Measurements from ENCODE around the gene RMRP. TPM values are rescaled to one million over a fixed set of nuclear protein-coding genes. Genes with fewer than 3 reads are reported as not detected.

Gene RMRP
- total and polyA plus RNA-seq, 2 experiments from 2014 or later, result 3,174 TPM; not detected in 1

DNA sequence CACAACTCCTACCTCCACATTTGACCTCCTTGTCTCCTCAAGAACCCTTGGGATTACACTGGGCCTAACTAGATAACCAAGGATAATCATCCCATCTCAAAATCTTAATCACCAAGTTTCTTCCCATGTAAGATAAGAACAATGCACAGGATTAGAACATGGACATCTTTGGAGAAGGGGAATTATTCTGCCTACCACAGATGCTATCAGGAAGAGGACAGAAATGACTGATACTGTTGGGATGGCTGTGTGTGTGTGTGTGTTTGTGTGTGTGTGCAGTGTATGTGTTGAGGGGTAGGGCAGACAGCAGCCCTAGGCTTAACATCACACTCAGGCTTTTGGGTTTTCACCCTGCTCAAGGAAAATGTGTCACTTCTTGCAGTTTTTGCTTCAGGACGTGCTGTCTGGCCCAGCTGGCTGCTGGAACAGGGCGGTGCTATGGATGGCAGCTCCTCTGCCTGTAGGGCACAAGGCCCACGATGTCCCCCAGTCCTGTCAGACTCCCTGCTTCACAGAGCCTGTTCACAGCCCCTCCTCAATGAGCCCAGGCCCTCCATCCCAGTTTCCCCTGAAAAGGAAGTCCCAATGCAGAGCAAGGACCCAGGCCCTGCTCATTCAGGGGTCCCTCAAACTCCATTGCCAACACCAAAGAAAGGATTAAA is 23.7 kb upstream of the RMRP start:
- no peaks in the 10 kb centered on the region for H3K79me2 ChIP-seq
- DNase-seq (ENCODE audit: low spot score), result no peak
- WGBS (ENCODE audit: low lambda C conversion rate, missing lambda C conversion rate), result 67% methylated on average over 3 of the region's 3 CpGs
- no peak overlapping the region for H2AFZ ChIP-seq
- no peak overlapping the region for H3K4me3 ChIP-seq
- H3K27me3 ChIP-seq, result no peaks in the 10 kb centered on the region
- no peak overlapping the region for H3K4me2 ChIP-seq
- no peaks in the 10 kb centered on the region for H3K4me1 ChIP-seq (ENCODE audit: insufficient read depth)
- no peaks in the 10 kb centered on the region for H3K9me2 ChIP-seq (replicated peaks; ENCODE audit: insufficient read depth)
- no peak for TF ChIP-seq EZH2 (IDR thresholded peaks at IDR 0.05; ENCODE audit: borderline replicate concordance)
- no peaks in the 10 kb centered on the region for H3K36me3 ChIP-seq (replicated peaks; ENCODE audit: insufficient read depth, low read depth)
- H3K27ac ChIP-seq, result no peak overlapping the region
- H4K20me1 ChIP-seq (ENCODE audit: insufficient read depth, poor library complexity, severe bottlenecking), result no peaks in the 10 kb centered on the region
- H3K9me3 ChIP-seq (ENCODE audit: low read depth), result no peaks in the 10 kb centered on the region

DNA sequence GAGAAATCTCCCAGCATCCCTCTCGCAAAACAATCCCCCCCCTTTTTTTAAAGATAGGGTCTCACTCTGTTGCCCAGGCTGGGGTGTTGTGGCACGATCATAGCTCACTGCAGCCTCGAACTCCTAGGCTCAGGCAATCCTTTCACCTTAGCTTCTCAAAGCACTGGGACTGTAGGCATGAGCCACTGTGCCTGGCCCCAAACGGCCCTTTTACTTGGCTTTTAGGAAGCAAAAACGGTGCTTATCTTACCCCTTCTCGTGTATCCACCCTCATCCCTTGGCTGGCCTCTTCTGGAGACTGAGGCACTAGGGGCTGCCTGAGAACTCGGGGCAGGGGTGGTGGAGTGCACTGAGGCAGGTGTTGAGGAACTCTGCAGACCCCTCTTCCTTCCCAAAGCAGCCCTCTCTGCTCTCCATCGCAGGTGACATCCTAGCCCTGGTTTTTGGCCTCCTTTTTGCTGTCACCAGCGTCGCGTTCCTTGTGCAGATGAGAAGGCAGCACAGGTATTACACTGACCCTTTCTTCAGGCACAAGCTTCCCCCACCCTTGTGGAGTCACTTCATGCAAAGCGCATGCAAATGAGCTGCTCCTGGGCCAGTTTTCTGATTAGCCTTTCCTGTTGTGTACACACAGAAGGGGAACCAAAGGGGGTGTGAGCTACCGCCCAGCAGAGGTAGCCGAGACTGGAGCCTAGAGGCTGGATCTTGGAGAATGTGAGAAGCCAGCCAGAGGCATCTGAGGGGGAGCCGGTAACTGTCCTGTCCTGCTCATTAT is 22.7 kb upstream of the RMRP start:
- Histone ChIP-seq H3K4me3 (no peak overlapping the region), H3K4me2 (no peak overlapping the region), H3K9me3 (ENCODE audit: low read depth) (no peaks in the 10 kb centered on the region), H3K9me2 (replicated peaks; ENCODE audit: insufficient read depth) (no peaks in the 10 kb centered on the region), H3K27ac (no peak overlapping the region), H3K4me1 (ENCODE audit: insufficient read depth) (no peaks in the 10 kb centered on the region), H3K36me3 (replicated peaks; ENCODE audit: insufficient read depth, low read depth) (no peaks in the 10 kb centered on the region), H4K20me1 (ENCODE audit: insufficient read depth, poor library complexity, severe bottlenecking) (no peaks in the 10 kb centered on the region), H3K79me2 (no peaks in the 10 kb centered on the region), H3K27me3 (no peaks in the 10 kb centered on the region), H2AFZ (no peak overlapping the region)
- no peak for DNase-seq (ENCODE audit: low spot score)
- TF ChIP-seq, protein P1, sequence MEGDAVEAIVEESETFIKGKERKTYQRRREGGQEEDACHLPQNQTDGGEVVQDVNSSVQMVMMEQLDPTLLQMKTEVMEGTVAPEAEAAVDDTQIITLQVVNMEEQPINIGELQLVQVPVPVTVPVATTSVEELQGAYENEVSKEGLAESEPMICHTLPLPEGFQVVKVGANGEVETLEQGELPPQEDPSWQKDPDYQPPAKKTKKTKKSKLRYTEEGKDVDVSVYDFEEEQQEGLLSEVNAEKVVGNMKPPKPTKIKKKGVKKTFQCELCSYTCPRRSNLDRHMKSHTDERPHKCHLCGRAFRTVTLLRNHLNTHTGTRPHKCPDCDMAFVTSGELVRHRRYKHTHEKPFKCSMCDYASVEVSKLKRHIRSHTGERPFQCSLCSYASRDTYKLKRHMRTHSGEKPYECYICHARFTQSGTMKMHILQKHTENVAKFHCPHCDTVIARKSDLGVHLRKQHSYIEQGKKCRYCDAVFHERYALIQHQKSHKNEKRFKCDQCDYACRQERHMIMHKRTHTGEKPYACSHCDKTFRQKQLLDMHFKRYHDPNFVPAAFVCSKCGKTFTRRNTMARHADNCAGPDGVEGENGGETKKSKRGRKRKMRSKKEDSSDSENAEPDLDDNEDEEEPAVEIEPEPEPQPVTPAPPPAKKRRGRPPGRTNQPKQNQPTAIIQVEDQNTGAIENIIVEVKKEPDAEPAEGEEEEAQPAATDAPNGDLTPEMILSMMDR (IDR thresholded peaks at IDR 0.05; ENCODE audit: poor library complexity), result no peak
- TF ChIP-seq EZH2phosphoT487 (IDR thresholded peaks at IDR 0.05; ENCODE audit: low read depth, severe bottlenecking, unreplicated experiment) (no peak), EZH2 (IDR thresholded peaks at IDR 0.05; ENCODE audit: borderline replicate concordance) (no peak)
- WGBS (ENCODE audit: low lambda C conversion rate, missing lambda C conversion rate), result 47% methylated on average over 15 of the region's 15 CpGs

DNA sequence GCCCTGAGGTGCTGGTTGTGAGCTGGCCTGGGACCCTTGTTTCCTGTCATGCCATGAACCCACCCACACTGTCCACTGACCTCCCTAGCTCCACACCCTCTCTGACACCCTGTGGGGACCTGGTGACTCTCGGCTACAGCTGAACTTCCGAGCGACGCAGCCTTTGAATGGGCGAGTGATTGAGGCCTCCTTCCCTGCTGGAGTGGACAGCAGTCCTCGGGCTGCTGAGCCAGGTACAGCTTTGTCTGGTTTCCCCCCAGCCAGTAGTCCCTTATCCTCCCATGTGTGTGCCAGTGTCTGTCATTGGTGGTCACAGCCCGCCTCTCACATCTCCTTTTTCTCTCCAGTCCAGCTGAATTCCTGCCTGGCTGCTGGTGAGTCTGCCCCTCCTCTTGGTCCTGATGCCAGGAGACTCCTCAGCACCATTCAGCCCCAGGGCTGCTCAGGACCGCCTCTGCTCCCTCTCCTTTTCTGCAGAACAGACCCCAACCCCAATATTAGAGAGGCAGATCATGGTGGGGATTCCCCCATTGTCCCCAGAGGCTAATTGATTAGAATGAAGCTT is 22.0 kb upstream of the RMRP start:
- H4K20me1 ChIP-seq (ENCODE audit: insufficient read depth, poor library complexity, severe bottlenecking), result no peaks in the 10 kb centered on the region
- no peak overlapping the region for H3K4me2 ChIP-seq
- H3K36me3 ChIP-seq (replicated peaks; ENCODE audit: insufficient read depth, low read depth), result no peaks in the 10 kb centered on the region
- no peak overlapping the region for H3K27ac ChIP-seq
- TF ChIP-seq, protein P1 (IDR thresholded peaks at IDR 0.05; ENCODE audit: poor library complexity), result no peak
- TF ChIP-seq EZH2 (IDR thresholded peaks at IDR 0.05; ENCODE audit: borderline replicate concordance), result no peak
- no peak for TF ChIP-seq EZH2phosphoT487 (IDR thresholded peaks at IDR 0.05; ENCODE audit: low read depth, severe bottlenecking, unreplicated experiment)
- H3K4me1 ChIP-seq (ENCODE audit: insufficient read depth), result no peaks in the 10 kb centered on the region
- no peak overlapping the region for H3K4me3 ChIP-seq
- no peaks in the 10 kb centered on the region for H3K9me2 ChIP-seq (replicated peaks; ENCODE audit: insufficient read depth)
- H3K9me3 ChIP-seq (ENCODE audit: low read depth), result no peaks in the 10 kb centered on the region
- H3K79me2 ChIP-seq, result no peaks in the 10 kb centered on the region
- DNase-seq (ENCODE audit: low spot score), result no peak
- no peaks in the 10 kb centered on the region for H3K27me3 ChIP-seq
- 89% methylated on average over 8 of the region's 8 CpGs for WGBS (ENCODE audit: low lambda C conversion rate, missing lambda C conversion rate)
- H2AFZ ChIP-seq, result no peak overlapping the region

DNA sequence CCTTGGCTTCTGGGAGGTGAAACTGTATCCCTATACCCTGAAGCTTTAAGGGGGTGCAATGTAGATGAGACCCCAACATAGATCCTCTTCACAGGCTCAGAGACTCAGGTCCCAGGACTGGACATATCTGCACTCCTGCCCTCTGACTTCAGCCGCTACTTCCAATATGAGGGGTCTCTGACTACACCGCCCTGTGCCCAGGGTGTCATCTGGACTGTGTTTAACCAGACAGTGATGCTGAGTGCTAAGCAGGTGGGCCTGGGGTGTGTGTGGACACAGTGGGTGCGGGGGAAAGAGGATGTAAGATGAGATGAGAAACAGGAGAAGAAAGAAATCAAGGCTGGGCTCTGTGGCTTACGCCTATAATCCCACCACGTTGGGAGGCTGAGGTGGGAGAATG is 21.3 kb upstream of the RMRP start:
- Histone ChIP-seq H3K4me3 (no peak overlapping the region), H3K27ac (no peak overlapping the region), H3K9me2 (replicated peaks; ENCODE audit: insufficient read depth) (no peaks in the 10 kb centered on the region), H2AFZ (no peak overlapping the region), H3K79me2 (no peaks in the 10 kb centered on the region), H3K4me2 (no peak overlapping the region), H3K4me1 (ENCODE audit: insufficient read depth) (no peaks in the 10 kb centered on the region), H3K27me3 (no peaks in the 10 kb centered on the region), H3K9me3 (ENCODE audit: low read depth) (no peaks in the 10 kb centered on the region), H3K36me3 (replicated peaks; ENCODE audit: insufficient read depth, low read depth) (no peaks in the 10 kb centered on the region), H4K20me1 (ENCODE audit: insufficient read depth, poor library complexity, severe bottlenecking) (no peaks in the 10 kb centered on the region)
- TF ChIP-seq EZH2phosphoT487 (IDR thresholded peaks at IDR 0.05; ENCODE audit: low read depth, severe bottlenecking, unreplicated experiment) (no peak), EZH2 (IDR thresholded peaks at IDR 0.05; ENCODE audit: borderline replicate concordance) (no peak)
- TF ChIP-seq, protein P1 (IDR thresholded peaks at IDR 0.05; ENCODE audit: poor library complexity), result no peak
- DNase-seq (ENCODE audit: low spot score), result no peak
- WGBS (ENCODE audit: low lambda C conversion rate, missing lambda C conversion rate), result 92% methylated on average over 5 of the region's 5 CpGs
